ENCODE measurements around the gene LRRC4.

LRRC4 gene

DNA sequence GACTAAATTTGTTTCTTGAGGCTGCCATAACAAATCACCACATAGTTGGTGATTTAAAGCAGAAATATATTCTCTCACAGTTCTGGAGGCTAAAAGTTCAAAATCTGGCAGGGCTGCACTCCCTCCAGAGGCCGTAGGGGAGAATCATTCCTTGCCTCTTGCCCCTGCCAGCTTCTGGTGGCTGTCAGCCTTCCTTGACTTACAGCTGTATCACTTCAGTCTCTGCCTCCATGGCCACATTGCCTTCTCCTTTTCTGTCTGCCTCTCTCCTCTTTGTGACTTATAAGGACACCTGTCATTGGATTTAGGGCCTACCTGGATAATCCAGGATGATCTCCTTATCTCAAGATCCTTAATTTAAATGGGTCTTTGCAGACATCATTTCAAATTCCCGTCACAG is 5.8 kb upstream of the LRRC4 start:
- Histone ChIP-seq H3K4me1 (peaks cover 0 to 13% (median 6%) of the 10 kb centered on the region in 4 donors), H3K36me3 (peaks cover 0 to 2% (median 0%) of the 10 kb centered on the region in 3 donors), H3K4me3 (no peak overlapping the region), H3K27ac (no peak overlapping the region), H3K9me3 (no peaks in the 10 kb centered on the region), H3K27me3 (peaks cover 0 to 9% of the 10 kb centered on the region in 2 donors)
- DNase-seq: no peak
- intact Hi-C loops (cut with DNase I; ENCODE audit: low total_unique reads): no loop called here
- TF ChIP-seq, protein P1, sequence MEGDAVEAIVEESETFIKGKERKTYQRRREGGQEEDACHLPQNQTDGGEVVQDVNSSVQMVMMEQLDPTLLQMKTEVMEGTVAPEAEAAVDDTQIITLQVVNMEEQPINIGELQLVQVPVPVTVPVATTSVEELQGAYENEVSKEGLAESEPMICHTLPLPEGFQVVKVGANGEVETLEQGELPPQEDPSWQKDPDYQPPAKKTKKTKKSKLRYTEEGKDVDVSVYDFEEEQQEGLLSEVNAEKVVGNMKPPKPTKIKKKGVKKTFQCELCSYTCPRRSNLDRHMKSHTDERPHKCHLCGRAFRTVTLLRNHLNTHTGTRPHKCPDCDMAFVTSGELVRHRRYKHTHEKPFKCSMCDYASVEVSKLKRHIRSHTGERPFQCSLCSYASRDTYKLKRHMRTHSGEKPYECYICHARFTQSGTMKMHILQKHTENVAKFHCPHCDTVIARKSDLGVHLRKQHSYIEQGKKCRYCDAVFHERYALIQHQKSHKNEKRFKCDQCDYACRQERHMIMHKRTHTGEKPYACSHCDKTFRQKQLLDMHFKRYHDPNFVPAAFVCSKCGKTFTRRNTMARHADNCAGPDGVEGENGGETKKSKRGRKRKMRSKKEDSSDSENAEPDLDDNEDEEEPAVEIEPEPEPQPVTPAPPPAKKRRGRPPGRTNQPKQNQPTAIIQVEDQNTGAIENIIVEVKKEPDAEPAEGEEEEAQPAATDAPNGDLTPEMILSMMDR (IDR thresholded peaks at IDR 0.05): no peak

DNA sequence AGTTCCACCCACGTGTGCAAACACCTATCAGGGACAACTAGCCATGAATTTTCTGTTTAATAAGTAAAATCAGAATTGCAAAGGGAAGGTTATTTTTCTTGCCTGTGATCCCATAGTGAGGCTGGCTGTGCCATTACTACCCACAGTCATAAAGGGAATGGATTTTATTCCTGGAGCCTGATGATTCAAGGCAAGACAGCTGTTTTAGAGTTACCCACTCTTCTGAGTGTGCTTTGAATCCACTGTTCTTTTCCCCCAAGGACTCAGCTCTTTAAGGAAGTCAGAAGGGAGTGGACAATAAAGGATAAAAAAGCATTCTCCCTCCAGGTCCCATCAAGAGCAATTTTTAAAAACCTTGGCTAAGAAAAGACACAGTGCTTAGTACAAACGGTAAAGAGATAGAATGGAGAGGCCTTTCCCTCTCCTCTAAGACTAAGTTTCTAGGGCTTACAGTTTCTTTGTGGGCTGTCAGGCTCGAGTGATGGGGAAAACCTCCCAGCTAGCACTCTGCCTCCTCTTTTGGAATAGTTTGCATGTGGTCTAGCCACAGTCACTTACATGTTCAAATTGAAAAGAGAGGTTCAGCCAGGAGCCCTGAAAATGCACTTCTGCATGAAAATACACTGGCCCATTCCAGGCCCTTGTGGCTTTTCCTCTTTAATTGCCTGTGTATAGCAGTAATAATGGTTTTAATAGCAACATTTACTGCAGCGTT is 5.1 kb upstream of the LRRC4 start:
- H3K4me3 ChIP-seq: no peak overlapping the region
- no peaks in the 10 kb centered on the region for H3K9me3 ChIP-seq
- H3K36me3 ChIP-seq: no peaks in the 10 kb centered on the region
- intact Hi-C loops (cut with DNase I; ENCODE audit: low total_unique reads): no loop called here
- peaks cover 0 to 9% of the 10 kb centered on the region in 2 donors for H3K27me3 ChIP-seq
- H3K4me1 ChIP-seq: peaks cover 0 to 17% (median 9%) of the 10 kb centered on the region in 4 donors
- no peak for DNase-seq
- H3K27ac ChIP-seq: no peak overlapping the region
- TF ChIP-seq, protein P1 (IDR thresholded peaks at IDR 0.05): no peak

DNA sequence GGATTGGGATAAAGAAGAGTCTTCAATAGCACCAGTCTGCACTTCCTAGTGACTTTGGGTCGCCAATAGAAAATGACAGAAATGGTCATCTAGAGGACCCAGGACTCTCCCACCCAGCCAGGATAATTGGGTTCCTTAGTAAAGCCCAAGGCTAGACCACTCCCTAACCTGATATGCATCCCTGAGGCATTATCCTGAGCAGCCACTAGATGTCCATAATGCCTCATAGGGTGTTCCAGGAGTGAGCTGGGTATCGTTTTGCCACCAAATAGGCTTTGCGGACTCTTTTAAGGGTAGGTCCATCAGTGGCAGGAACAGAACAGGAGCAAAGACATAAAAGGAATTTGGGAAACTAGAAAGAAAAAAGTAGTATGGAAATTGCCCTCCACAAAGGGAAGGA is 4.5 kb upstream of the LRRC4 start:
- Histone ChIP-seq H3K4me1 (peaks cover 0 to 19% (median 14%) of the 10 kb centered on the region in 4 donors), H3K4me3 (no peak overlapping the region), H3K9me3 (no peaks in the 10 kb centered on the region), H3K27ac (no peak overlapping the region), H3K36me3 (no peaks in the 10 kb centered on the region), H3K27me3 (peaks cover 0 to 15% of the 10 kb centered on the region in 2 donors)
- DNase-seq: no peak
- TF ChIP-seq, protein P1 (IDR thresholded peaks at IDR 0.05): no peak
- intact Hi-C loops (cut with DNase I; ENCODE audit: low total_unique reads): no loop called here

DNA sequence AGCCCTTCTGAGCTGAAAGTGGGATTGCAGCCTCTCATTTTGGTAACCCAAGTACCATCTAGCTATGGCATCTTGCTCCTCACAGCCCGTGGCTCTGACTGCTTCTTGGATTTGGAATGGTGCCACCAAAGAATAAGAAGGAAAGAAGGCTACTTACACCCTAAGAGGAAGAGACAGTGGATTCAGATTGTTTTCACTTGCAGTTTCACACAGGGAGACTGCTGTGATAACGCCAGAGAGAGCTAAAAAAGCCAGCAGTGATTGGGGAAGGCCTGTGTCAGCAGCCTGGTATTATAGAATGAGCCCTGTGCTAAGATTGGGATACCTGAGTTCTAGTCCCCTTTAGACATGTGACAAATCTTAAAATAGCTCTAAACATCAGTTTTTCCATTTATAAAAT is 3.6 kb upstream of the LRRC4 start:
- Histone ChIP-seq H3K4me3 (no peak overlapping the region), H3K9me3 (no peaks in the 10 kb centered on the region), H3K27me3 (peaks cover 0 to 24% of the 10 kb centered on the region in 2 donors), H3K36me3 (no peaks in the 10 kb centered on the region), H3K27ac (no peak overlapping the region), H3K4me1 (peaks cover 0 to 24% (median 19%) of the 10 kb centered on the region in 4 donors)
- TF ChIP-seq, protein P1 (IDR thresholded peaks at IDR 0.05): no peak
- intact Hi-C loops (cut with DNase I; ENCODE audit: low total_unique reads): no loop called here
- no peak for DNase-seq

DNA sequence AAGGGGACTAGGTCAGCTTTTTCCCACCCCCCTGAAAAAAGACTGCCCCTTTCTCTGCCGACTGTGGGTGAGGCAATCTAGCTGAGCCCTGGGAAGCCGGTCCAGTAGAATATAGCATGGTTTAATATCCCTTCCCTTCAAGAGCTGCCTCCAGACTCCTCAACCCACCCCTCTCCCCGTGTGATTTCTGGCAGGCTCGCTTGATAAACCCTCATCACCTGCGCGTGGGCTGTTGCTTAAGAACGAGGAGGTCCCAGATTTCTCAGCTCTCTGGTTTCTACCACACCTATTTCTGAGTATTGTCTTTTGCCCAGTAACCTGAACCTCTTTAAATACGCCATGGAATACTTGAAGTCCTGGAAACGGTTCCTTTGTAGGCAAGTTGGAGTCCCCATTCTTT is 2.0 kb upstream of the LRRC4 start:
- Histone ChIP-seq H3K4me3 (no peak overlapping the region), H3K9me3 (no peaks in the 10 kb centered on the region), H3K27me3 (peaks cover 0 to 25% of the 10 kb centered on the region in 2 donors), H3K27ac (no peak overlapping the region), H3K36me3 (peaks cover 0 to 10% (median 0%) of the 10 kb centered on the region in 3 donors), H3K4me1 (peaks cover 0 to 24% (median 19%) of the 10 kb centered on the region in 4 donors)
- DNase-seq: no peak
- intact Hi-C loops (cut with DNase I; ENCODE audit: low total_unique reads): no loop called here
- TF ChIP-seq, protein P1 (IDR thresholded peaks at IDR 0.05): no peak
